ENCODE results near the gene PHB1.

DNA sequence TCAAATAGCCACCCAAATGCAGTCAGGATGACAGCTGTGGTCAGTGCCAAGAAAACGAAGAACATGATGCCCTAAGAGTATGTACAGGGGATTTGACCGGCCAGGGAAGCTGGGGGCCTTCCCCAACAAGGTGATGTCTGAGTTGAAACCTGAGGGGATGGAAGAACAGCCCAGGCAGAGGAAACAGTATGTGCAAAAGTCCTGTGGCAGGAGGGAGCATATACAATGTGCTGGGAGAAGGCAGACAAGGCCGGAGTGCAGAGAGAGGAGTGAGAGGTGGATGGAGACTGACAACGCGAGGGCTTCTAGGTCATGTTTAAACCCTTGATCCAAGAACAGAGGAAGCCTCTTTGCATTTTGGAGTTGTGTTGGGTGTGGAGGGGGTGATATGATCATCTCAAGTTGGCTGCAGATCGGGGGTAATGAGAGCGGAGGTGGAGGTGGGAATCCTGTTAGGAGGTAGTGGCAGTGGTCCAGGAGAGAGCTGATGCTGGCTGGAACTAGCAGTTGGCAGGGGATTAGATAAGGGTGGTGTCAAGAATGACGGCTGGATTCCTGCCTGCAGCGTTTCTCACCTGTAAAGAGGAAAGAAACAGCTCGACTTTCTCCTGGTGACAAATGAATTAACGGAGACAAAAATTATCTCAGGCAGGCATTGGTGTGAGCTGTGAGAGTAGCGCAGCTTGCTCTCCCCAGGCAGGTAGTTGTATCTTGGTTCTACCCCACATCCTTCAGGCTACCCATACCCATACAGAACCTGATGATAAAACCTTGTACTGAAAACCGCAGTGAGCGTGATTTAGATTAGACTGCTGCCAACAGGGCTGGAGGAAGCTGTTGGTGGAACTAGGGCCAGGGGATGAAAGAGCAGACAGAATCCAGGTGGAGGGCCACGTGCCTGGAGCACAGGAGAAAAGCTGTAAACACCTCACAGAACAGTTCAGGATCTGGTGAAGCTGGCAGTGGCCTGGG is 43.2 kb upstream of the PHB1 start:
- TF ChIP-seq, protein P1, sequence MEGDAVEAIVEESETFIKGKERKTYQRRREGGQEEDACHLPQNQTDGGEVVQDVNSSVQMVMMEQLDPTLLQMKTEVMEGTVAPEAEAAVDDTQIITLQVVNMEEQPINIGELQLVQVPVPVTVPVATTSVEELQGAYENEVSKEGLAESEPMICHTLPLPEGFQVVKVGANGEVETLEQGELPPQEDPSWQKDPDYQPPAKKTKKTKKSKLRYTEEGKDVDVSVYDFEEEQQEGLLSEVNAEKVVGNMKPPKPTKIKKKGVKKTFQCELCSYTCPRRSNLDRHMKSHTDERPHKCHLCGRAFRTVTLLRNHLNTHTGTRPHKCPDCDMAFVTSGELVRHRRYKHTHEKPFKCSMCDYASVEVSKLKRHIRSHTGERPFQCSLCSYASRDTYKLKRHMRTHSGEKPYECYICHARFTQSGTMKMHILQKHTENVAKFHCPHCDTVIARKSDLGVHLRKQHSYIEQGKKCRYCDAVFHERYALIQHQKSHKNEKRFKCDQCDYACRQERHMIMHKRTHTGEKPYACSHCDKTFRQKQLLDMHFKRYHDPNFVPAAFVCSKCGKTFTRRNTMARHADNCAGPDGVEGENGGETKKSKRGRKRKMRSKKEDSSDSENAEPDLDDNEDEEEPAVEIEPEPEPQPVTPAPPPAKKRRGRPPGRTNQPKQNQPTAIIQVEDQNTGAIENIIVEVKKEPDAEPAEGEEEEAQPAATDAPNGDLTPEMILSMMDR (optimal IDR thresholded peaks at IDR 0.05 in 1 of 3, IDR thresholded peaks at IDR 0.05 in 1 of 3, conservative IDR thresholded peaks at IDR 0.05 in 1 of 3; ENCODE audit: extremely low read depth in 1 of 3, insufficient read depth in 2 of 3, low read length in 3 of 3) = no peak
- peak; percentile 45 for TF ChIP-seq EZH2 (IDR thresholded peaks at IDR 0.05; ENCODE audit: low read length)

Measured in keratinocyte (primary cell).